GM18505 (cell line): ENCODE data around the gene PARVB.

ENCODE experiments used
- ATAC-seq: cut with Tn5 transposase; IDR thresholded peaks from one replicate; pipeline ENCODE4 v1.9.1; 2021; ENCODE audit not compliant: unreplicated experiment
- POLR2A ChIP-seq: IDR thresholded peaks from 4 replicates; pipeline ENCODE4 v1.6.1; 2011; ENCODE audit warnings: borderline replicate concordance; ENCODE audit not compliant: insufficient read depth, insufficient read length; ENCODE audit errors: extremely low read depth

Gene PARVB

DNA sequence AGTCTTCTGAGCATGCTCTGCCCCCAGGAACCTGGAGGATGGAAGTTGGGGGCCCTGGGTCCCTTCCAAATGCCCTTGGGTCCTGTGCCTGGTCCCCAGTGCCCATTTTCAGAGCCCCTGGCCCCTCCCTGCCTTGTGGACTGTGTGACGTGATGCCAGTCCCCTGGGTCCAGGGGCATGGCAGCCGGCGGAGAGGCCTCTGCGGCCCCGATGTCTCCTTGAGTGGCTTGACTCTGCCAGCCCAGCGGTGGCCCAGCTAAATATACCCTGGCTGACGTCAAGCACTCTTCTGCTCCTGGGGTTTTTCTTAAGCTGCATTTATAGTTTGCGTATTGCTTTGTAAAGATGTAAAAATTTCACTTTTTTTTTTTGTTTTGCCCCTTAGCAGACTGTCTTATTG lies 121.4 kb downstream of the PARVB start:
- no peak for ATAC-seq
- no peak for TF ChIP-seq POLR2A

DNA sequence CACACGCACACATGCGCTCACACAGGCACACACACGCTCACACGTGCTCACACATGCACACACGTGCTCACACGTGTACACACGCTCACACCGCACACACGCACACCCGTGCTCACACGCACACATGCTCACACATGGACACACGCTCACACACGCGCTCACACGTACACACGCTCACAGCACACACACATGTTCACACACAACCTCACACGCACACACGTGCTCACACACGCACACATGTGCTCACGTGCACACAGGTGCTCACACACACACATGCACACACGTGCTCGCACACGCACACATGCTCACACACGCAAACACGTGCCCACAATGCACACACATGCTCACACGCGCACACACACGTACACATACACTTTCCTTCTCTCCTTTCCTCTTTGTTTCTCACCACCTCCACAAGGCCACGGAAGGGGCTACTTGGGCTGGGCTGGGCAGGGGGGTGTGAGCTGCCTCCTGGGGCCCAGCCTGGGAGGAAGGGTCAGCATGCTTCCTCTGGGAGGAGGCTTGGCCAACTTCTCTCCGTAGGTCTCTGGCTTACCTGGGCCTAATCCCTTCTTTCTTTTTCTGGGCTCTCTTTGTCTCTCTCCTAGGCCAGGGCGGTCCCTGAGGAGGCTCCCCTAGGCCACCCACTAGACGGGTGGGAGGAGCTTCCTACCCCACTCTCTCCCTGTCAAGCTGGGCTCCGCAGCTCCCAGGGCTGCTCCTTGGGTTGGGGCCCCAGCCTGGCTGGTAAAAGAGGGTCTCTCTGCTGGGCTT lies 122.2 kb downstream of the PARVB start:
- ATAC-seq, result no peak

DNA sequence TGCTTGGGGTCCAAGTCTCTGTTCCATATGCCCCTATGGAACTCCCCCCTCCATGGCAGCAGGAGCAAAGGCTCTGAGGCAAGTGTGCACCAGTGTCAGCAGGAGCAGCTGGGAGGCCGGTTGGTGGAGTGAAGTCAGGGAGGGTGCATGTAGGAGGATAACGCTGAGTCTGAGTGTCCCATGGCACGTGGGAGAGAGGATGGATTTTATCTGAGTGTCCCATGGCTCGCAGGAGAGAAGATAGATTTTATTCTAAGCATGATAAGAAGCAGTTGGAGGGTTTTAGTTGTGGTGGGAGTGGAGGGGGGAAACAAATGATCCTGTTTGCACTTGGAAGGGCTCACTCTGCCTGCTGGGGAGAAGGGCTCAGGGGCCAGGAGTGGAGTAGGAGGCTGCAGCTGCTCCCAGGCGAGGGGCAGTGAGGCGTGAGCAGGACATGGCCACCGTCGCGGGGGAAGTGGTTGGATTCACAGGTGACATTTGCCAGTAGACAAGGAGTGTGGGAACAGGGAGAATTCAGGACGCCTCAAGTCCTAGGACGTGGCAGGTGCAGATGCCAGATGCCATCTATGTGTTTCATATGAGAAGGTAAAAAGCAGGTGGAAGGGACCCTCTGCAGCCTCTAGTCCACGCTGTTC lies 123.0 kb downstream of the PARVB start:
- TF ChIP-seq POLR2A, result no peak
- ATAC-seq, result no peak

More for the DNA sequence above, 122.2 kb downstream of the PARVB start:
- no peak for TF ChIP-seq POLR2A

DNA sequence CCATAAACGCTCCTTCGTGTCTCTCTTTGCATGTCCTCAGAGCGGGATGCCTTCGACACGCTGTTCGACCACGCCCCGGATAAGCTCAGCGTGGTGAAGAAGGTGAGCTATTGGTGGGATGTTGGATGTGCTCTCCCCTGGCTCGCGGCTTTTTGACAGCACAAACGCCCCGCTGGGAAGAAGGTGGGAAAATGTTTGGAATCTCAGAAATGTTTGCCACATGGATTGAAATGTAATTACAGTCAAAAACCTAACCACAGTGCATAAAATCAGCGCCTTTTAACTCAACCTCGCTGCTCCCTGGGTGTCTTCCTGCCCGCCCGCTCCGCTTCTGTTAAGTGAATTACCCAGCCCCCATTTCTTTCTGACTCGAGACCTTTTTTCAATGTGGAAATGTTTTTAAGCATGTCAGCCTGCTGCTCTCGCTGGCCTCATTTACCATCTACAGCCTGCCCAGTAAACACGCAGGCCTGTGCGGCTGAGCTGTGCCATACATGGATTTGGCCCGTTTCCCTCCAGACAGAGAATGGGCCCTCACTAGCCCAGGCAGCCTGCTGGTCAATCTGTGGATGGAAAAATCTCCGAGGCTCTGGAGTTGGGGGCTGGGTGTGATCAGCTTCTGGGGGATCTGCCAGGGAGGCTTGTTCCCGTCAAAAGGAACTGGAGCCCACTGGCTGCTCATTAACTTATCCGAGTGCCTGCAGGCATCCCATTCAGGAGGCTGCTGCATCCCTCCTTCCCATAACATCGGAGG lies 123.9 kb downstream of the PARVB start:
- no peak for ATAC-seq
- no peak for TF ChIP-seq POLR2A

DNA sequence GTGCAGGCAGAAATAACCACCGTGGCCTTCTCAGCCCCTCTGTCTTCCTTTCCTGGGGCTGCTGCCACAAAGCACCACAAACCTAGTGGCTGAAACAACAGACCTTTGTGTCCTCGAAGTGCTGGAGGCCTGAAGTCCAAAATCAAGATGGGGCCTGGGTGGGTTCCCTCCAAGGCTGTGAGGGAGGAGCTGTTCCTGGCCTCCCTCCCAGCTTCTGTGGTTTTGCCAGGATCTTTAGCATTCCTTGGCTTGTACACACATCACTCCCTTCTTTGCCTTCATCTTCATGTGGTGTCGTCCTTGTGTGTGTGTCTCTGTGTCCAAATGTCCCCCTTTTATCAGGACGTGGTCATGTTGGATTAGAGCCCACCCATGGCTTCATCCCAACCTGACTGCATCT lies 127.6 kb downstream of the PARVB start:
- no peak for TF ChIP-seq POLR2A
- no peak for ATAC-seq

DNA sequence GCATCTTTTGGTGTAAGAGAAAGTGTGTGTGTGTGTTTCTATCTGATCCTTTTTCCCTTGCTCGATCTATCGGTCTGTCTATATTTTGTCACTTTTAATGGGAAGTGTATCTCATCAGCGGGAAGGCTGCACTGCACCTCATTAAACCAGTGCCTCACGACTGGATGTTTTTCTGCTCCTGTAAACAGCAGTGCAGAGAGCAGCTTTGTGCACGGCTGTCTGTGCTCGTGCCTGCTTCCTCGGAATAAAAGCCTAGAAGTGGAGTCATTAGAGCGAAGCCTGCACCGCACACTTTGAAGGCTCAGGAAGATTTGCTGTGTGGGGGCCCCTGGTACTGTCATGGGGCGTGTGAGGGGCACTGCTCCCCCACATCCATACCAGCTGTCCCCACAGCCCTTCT lies 129.6 kb downstream of the PARVB start:
- TF ChIP-seq POLR2A, result no peak
- no peak for ATAC-seq

DNA sequence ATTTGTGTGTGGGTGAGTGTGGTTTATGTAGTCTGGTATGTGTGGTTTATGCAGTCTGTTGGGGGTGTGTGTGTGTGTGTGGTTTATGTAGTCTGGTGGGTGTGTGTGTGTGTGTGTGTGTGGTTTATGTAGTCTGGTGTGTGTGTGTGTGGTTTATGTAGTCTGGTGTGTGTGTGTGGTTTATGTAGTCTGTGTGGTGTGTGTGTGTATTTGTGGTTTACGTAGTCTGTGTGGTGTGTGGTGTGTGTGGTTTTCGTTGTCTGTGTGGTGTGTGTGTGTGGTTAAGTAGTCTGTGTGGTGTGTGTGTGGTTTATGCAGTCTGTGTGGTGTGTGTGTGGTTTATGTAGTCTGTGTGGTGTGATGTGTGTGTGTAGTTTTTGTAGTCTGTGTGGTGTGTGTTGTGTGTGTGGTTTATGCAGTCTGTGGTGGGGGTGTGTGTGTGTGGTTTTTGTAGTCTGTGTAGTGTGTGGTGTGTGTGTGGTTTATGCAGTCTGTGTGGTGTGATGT lies 130.4 kb downstream of the PARVB start:
- no peak for TF ChIP-seq POLR2A
- ATAC-seq, result no peak

DNA sequence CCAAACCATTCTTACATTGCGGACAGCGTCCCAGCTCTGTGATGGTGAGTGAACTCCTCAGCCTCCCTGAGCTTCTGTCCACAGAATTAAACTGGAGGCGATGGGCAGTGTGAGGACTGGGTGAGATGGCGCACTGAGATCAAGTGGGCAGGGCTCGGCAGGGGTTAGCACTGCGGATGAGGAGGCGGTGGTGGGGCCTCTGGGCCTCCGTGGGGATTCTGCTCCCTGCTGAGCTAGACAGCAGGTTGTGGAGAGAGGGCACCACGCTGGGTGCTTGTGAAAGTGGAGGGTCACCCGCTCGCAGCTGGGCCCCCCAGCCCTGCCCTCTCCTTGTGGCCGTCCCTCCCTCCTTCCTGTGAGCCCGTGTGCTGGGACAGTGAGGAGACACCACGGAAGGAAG lies 131.0 kb downstream of the PARVB start:
- no peak for TF ChIP-seq POLR2A

DNA sequence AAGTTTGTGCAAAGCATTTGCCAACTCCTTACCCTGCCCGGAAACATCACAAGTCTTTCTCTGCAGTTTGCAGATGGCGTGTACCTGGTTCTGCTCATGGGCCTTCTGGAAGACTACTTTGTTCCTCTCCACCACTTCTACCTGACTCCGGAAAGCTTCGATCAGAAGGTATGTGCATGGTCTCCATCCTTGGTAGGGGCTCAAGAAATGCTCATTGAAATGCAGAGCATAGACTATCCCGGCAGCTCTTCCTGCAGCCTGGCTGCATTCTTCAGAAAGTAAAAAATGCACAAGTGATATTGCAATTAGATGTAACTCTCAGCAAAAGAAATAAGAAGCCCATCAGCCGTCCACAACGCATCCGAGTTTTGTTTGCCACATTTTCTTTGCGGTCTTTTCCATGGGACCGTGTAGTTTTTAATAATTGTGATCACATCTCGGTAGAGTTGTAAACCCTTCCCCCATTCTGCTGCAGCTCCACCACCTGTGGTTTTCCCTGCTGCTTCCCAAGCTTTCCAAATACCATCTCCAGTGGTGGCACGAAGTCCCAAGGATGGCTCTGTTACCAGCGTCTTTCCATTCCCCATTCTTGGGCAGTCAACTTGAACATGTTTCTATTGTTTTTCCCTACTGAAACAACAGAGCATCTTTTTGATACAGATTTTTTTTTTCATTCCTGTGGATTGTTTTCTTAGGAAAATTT lies 134.0 kb downstream of the PARVB start:
- TF ChIP-seq POLR2A, result no peak

More for the DNA sequence above, 131.0 kb downstream of the PARVB start:
- no peak for ATAC-seq

DNA sequence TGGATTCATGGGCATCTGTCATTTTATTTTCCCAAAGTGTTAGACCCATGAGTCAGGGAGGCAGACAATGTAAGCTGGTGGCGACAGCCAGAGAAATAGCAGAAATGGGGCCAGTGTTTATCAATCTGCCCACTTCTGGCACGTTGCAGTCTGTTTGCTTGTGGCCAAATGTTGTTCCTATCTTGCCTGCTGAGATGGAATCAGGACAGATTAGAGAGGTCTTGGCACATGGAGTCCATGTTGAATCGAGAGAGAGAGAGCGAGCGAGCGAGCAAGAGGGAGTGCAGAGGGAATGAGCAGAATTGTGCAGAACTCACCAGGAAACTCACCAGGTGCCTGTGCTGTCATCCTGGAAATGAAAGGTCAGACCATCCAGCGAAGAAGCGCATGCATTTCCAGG lies 134.7 kb downstream of the PARVB start:
- TF ChIP-seq POLR2A, result no peak
- ATAC-seq, result no peak

More for the DNA sequence above, 134.0 kb downstream of the PARVB start:
- no peak for ATAC-seq

DNA sequence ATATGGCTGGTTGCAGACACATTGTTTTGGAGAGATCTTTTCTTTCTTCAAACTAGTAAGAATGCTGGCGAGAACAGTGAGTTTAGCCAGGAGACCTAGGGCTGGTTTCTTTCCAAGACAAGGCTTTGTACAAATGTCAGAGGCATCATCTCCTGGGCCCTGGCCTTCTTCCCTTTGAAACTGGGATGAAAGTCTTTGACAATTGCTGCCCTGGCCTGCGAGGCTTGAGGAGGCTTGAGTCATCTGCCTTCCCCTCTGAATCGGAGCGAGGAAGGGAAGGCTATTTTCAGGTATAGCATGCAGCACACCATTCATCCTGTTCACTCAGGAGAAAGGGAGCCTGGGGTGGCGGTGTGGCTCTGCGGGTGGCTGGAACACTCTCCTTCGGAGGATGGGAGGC lies 135.1 kb downstream of the PARVB start:
- TF ChIP-seq POLR2A, result no peak
- no peak for ATAC-seq

DNA sequence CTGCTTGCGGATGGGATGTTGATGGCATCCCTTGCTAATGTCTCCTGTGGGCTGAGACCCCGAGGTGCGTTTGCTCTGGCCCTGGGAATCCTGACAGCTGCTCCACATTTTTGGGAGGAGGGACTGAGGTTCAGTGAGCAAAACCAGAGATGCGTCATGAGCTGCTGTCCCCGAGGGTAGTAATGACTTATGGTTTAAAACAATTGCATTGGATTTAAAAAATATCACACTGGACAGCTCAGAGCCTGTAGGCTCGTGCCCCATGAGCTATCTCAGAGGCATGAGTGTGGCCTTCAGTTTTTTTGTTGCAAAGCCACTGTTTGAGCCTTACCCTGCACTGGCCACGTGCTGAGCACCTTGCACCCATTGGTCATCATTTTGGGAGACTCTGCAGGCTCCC lies 135.7 kb downstream of the PARVB start:
- no peak for TF ChIP-seq POLR2A

DNA sequence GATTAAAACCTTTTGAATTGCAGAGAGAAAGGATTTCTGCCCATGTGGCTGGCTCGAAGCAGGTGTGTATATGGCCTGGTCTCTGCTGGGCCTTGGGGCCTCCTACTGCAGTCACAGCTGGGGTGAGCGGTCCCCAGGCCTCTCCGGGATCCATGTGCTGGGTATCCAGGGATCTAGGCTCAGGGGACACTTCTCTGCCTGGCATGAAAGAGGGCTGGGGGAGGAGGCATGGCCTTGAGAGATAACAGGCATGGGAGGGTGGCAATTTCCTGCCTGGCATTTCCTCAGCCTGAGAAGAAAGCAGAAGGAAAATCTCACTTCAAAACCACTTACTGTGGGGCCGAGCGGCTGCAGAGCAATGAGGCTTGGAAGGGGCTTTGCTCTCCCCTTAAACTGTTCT lies 136.3 kb downstream of the PARVB start:
- TF ChIP-seq POLR2A, result no peak
- ATAC-seq, result no peak

More for the DNA sequence above, 135.7 kb downstream of the PARVB start:
- ATAC-seq, result no peak
